DOHH2 (cell line): ENCODE data around the gene CLCN6.

Experiments
- EZH2phosphoT487 ChIP-seq: fragments of 200-600 bp; sonication (generic); IDR thresholded peaks from 2 replicates; pipeline ENCODE4 v1.6.1; 2017; ENCODE audit warnings: borderline replicate concordance, mild to moderate bottlenecking, antibody characterized with exemption, low read length, moderate library complexity, mixed read lengths
- TF ChIP-seq, protein P1 (sequence below): fragments of 200-600 bp; sonication (generic); IDR thresholded peaks from one replicate; pipeline ENCODE4 v1.5.1; 2014; ENCODE audit warnings: antibody characterized with exemption, mild to moderate bottlenecking, low read depth, low read length; ENCODE audit not compliant: poor library complexity, severe bottlenecking

DNA sequence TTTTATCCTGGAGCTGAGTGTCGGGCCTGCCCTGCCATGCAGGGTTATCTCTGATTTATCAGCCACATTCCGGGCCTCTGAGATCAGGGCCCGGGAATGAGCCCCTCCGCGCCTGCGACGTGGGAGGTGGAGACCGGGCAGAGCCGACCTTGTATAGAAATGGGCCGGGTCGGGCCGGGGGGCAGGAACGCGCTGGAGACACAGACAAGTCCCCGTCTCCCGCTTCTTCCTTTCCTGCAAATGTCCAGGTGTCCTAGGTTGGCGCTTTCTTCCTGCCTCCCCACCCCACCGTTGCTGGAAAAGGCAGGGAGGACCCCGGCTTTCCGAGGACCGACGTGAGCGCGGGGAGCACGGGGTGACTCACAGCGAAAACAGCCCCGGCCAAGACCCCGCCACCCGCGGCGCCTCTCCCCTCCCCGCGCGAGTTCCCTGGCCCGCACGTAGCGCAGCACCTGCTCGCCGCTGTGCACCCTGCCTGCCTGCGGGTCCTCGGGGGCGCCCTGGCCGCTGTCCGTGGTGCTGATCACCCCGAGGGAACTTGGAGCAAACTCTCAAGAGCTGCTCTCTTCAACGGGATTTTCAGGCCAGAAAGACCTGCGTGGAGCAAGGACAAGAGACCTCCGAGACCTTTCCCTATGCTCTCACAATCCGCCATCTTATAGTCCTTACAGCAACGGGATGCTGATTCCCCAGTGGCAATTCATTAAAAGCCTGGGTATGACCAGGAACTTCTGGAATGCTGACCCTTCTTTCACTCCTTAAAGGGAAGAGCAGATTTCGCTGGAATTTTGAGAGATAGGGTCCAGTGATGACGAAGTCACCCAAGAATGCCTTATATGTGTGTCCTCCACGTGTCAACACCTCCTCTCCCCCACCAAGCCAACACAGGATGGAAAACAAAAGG is 53.2 kb downstream of the CLCN6 start:
- TF ChIP-seq, protein P1, sequence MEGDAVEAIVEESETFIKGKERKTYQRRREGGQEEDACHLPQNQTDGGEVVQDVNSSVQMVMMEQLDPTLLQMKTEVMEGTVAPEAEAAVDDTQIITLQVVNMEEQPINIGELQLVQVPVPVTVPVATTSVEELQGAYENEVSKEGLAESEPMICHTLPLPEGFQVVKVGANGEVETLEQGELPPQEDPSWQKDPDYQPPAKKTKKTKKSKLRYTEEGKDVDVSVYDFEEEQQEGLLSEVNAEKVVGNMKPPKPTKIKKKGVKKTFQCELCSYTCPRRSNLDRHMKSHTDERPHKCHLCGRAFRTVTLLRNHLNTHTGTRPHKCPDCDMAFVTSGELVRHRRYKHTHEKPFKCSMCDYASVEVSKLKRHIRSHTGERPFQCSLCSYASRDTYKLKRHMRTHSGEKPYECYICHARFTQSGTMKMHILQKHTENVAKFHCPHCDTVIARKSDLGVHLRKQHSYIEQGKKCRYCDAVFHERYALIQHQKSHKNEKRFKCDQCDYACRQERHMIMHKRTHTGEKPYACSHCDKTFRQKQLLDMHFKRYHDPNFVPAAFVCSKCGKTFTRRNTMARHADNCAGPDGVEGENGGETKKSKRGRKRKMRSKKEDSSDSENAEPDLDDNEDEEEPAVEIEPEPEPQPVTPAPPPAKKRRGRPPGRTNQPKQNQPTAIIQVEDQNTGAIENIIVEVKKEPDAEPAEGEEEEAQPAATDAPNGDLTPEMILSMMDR, result peak; percentile 41
- no peak for TF ChIP-seq EZH2phosphoT487
